ENCODE results near the gene CDYL. TPM values are rescaled to one million over a fixed set of nuclear protein-coding genes. Genes with fewer than 3 reads are reported as not detected.

Gene CDYL
- total RNA-seq, 1 experiment from 2014 or later: 38.4 TPM

GRCh38 chr6:4894049-4894448, 117.8 kb downstream of the CDYL start:
- Histone ChIP-seq H3K9me3 (ENCODE audit: low read length) (no peaks in the 10 kb centered on the region), H3K9me2 (replicated peaks; ENCODE audit: low read length) (no peaks in the 10 kb centered on the region), H2AFZ (ENCODE audit: low read length) (no peak overlapping the region), H3K9ac (ENCODE audit: low read length) (no peak overlapping the region), H3F3A (ENCODE audit: low read length, unreplicated experiment) (no peaks in the 10 kb centered on the region), H3K4me1 (ENCODE audit: insufficient read depth, low read length) (no peaks in the 10 kb centered on the region), H3K4me3 (ENCODE audit: low read length) (no peak overlapping the region), H3K27me3 (ENCODE audit: low read length) (no peaks in the 10 kb centered on the region), H3K79me2 (ENCODE audit: low read length) (peaks cover 42% of the 10 kb centered on the region), H3K36me3 (ENCODE audit: low read depth, low read length) (peaks cover 28% of the 10 kb centered on the region), H3K4me2 (ENCODE audit: low read length) (no peak overlapping the region), H3K27ac (ENCODE audit: low read length) (no peak overlapping the region), H4K20me1 (ENCODE audit: low read length) (peaks cover 6% of the 10 kb centered on the region; the same call in 1 of the 2 replicates)
- TF ChIP-seq EZH2phosphoT487 (IDR thresholded peaks at IDR 0.05; ENCODE audit: borderline replicate concordance, low read length) (no peak), EZH2 (IDR thresholded peaks at IDR 0.05; ENCODE audit: low read length, unreplicated experiment) (no peak)
- TF ChIP-seq, protein P1, sequence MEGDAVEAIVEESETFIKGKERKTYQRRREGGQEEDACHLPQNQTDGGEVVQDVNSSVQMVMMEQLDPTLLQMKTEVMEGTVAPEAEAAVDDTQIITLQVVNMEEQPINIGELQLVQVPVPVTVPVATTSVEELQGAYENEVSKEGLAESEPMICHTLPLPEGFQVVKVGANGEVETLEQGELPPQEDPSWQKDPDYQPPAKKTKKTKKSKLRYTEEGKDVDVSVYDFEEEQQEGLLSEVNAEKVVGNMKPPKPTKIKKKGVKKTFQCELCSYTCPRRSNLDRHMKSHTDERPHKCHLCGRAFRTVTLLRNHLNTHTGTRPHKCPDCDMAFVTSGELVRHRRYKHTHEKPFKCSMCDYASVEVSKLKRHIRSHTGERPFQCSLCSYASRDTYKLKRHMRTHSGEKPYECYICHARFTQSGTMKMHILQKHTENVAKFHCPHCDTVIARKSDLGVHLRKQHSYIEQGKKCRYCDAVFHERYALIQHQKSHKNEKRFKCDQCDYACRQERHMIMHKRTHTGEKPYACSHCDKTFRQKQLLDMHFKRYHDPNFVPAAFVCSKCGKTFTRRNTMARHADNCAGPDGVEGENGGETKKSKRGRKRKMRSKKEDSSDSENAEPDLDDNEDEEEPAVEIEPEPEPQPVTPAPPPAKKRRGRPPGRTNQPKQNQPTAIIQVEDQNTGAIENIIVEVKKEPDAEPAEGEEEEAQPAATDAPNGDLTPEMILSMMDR (conservative IDR thresholded peaks at IDR 0.05; ENCODE audit: low read depth, low read length): no peak
- ChIA-PET POLR2A (ENCODE audit: unreplicated experiment) (interaction anchor here (0.6 kb wide), 1 partner anchor 90 kb away, joined by 19 read pairs; no protein-coding TSS in a partner anchor), CTCF (no interaction called here)
- intact Hi-C loops (cut with micrococcal nuclease): no loop called here
- DNase-seq (no peak), ATAC-seq (no peak)
- no TSS peak for BruUV-seq (replicated peaks)

DNA sequence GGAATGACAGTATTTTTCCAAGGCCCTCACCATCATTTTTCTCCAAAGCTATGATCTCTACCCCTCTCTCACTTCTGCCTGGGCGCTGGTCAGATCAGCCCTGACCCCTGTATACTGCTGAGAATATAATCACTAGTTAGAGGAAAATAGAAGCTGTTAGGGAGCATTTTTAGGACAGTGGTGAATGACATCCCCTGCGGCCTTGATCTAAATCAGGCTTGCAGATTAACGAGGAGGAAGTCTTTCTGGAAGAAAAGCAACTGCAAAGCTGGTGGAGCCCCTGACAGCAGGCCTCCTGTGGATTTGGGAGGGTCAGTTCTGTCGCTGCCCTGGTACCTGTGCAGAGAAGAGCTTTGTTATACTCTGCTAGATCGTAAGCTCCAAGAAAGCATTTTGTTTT, 119.8 kb downstream of the CDYL start:
- Histone ChIP-seq H3K9me2 (replicated peaks; ENCODE audit: low read length) (no peaks in the 10 kb centered on the region), H3K4me3 (ENCODE audit: low read length) (no peak overlapping the region), H3K9ac (ENCODE audit: low read length) (no peak overlapping the region), H3K79me2 (ENCODE audit: low read length) (peaks cover 23% of the 10 kb centered on the region), H4K20me1 (ENCODE audit: low read length) (no peaks in the 10 kb centered on the region), H3K9me3 (ENCODE audit: low read length) (no peaks in the 10 kb centered on the region), H3K36me3 (ENCODE audit: low read depth, low read length) (peaks cover 35% of the 10 kb centered on the region), H3F3A (ENCODE audit: low read length, unreplicated experiment) (no peaks in the 10 kb centered on the region), H2AFZ (ENCODE audit: low read length) (no peak overlapping the region), H3K27ac (ENCODE audit: low read length) (no peak overlapping the region), H3K4me1 (ENCODE audit: insufficient read depth, low read length) (no peaks in the 10 kb centered on the region), H3K4me2 (ENCODE audit: low read length) (no peak overlapping the region), H3K27me3 (ENCODE audit: low read length) (no peaks in the 10 kb centered on the region)
- DNase-seq (no peak), ATAC-seq (no peak)
- POLR2A ChIA-PET (ENCODE audit: unreplicated experiment): no interaction called here
- TF ChIP-seq EZH2phosphoT487 (IDR thresholded peaks at IDR 0.05; ENCODE audit: borderline replicate concordance, low read length): no peak
- intact Hi-C loops (cut with micrococcal nuclease): no loop called here
- CTCF ChIA-PET: no interaction called here
- BruUV-seq (replicated peaks): no TSS peak

- POLR2A ChIA-PET (ENCODE audit: unreplicated experiment): no interaction called here
- Histone ChIP-seq H3K27ac (ENCODE audit: low read length) (no peak overlapping the region), H3K9me2 (replicated peaks; ENCODE audit: low read length) (no peaks in the 10 kb centered on the region), H3K79me2 (ENCODE audit: low read length) (peaks cover 23% of the 10 kb centered on the region), H3K4me3 (ENCODE audit: low read length) (no peak overlapping the region), H3K9ac (ENCODE audit: low read length) (no peak overlapping the region), H3K4me2 (ENCODE audit: low read length) (no peak overlapping the region), H3K9me3 (ENCODE audit: low read length) (no peaks in the 10 kb centered on the region), H2AFZ (ENCODE audit: low read length) (no peak overlapping the region), H3K27me3 (ENCODE audit: low read length) (no peaks in the 10 kb centered on the region), H4K20me1 (ENCODE audit: low read length) (0 out of 2 replicates have a peak, but pooled peaks cover 4% of the 10 kb centered on the region), H3K36me3 (ENCODE audit: low read depth, low read length) (peaks cover 35% of the 10 kb centered on the region), H3K4me1 (ENCODE audit: insufficient read depth, low read length) (no peaks in the 10 kb centered on the region), H3F3A (ENCODE audit: low read length, unreplicated experiment) (no peaks in the 10 kb centered on the region)
- CTCF ChIA-PET: no interaction called here
- TF ChIP-seq, protein P1 (conservative IDR thresholded peaks at IDR 0.05; ENCODE audit: low read depth, low read length): no peak
- TF ChIP-seq EZH2phosphoT487 (IDR thresholded peaks at IDR 0.05; ENCODE audit: borderline replicate concordance, low read length): no peak
- no peak for TF ChIP-seq EZH2 (IDR thresholded peaks at IDR 0.05; ENCODE audit: low read length, unreplicated experiment)
- intact Hi-C loops (cut with micrococcal nuclease): no loop called here
- no peak for DNase-seq
- ATAC-seq: no peak
- no TSS peak for BruUV-seq (replicated peaks)
These were observed 120.2 kb downstream of the CDYL start for GRCh38 chr6:4896401-4896800.

Data from PC-3 (cell line).